Astrocyte of the spinal cord (primary cell): ENCODE measurements around the gene NMT2.

ENCODE experiments used
- DNase-seq: peaks from one replicate; pipeline ENCODE4 v3.0.0; 2011; ENCODE audit warnings: low read depth, low spot score
- H3K4me3 ChIP-seq: 2 replicates; pipeline ENCODE4 v1.5.1; 2011; ENCODE audit warnings: low read depth, mild to moderate bottlenecking, low read length, moderate library complexity
- CTCF ChIP-seq: IDR thresholded peaks from 2 replicates; pipeline ENCODE4 v1.5.1; 2012; ENCODE audit warnings: low read depth, mild to moderate bottlenecking, low read length, inconsistent platforms
- in situ Hi-C: cut with HindIII; loops from 2 replicates; pipeline ENCODE4 v1.10.0; 2017; ENCODE audit warnings: low sequenced_read_pairs

Gene NMT2

GRCh38 chr10:15168291-15168785, at the start of gene NMT2:
NMT2 (minus strand) TSS chr10:15168693; CDS start chr10:15168612, 81 bp downstream.
- TF ChIP-seq CTCF = peak; percentile 38
- H3K4me3 ChIP-seq = peak within 1 kb of the TSS; percentile 80
- no peak for DNase-seq
- in situ Hi-C loops = no loop called here

- H3K4me3 ChIP-seq = no peak overlapping the region
- no peak for DNase-seq
- in situ Hi-C loops = no loop called here
- TF ChIP-seq CTCF = no peak
These were observed 48.2 kb upstream of the NMT2 start for GRCh38 chr10:15216700-15217099.

- no peak for TF ChIP-seq CTCF
- in situ Hi-C loops = no loop called here
- H3K4me3 ChIP-seq = no peak overlapping the region
- no peak for DNase-seq
These were observed 45.7 kb upstream of the NMT2 start for GRCh38 chr10:15214237-15214636.

GRCh38 chr10:15213461-15213861, 45.0 kb upstream of the NMT2 start:
- no peak for TF ChIP-seq CTCF
- H3K4me3 ChIP-seq = no peak overlapping the region
- in situ Hi-C loops = no loop called here
- DNase-seq = no peak

- no peak overlapping the region for H3K4me3 ChIP-seq
- peak; percentile 84 for DNase-seq
- no peak for TF ChIP-seq CTCF
- in situ Hi-C loops = no loop called here
These were observed 43.0 kb upstream of the NMT2 start for GRCh38 chr10:15211464-15211979.

GRCh38 chr10:15210521-15210920, 42.0 kb upstream of the NMT2 start:
- no peak overlapping the region for H3K4me3 ChIP-seq
- no peak for TF ChIP-seq CTCF
- DNase-seq = no peak
- in situ Hi-C loops = no loop called here
